ENCODE data around the gene ARL6IP5.

DNA sequence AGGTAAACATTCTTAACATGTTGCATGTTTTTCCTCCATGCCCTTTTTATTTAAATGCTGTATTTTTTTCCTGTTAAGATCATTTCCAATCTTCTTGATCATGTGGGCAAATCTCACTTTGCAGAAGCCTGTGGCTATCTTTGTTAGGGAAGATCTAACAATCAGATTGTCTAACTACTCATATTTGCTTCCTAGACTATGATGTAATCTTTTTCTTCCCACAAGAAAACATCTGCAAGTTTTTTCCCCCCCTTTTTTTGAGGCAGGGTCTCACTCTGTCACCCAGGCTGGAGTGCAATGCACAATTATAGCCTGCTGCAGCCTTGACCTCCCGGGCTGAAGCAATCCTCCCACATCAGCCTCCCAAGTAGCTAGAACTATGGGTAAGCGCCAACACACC, 52.7 kb downstream of the ARL6IP5 start:
- TF ChIP-seq, protein P1, sequence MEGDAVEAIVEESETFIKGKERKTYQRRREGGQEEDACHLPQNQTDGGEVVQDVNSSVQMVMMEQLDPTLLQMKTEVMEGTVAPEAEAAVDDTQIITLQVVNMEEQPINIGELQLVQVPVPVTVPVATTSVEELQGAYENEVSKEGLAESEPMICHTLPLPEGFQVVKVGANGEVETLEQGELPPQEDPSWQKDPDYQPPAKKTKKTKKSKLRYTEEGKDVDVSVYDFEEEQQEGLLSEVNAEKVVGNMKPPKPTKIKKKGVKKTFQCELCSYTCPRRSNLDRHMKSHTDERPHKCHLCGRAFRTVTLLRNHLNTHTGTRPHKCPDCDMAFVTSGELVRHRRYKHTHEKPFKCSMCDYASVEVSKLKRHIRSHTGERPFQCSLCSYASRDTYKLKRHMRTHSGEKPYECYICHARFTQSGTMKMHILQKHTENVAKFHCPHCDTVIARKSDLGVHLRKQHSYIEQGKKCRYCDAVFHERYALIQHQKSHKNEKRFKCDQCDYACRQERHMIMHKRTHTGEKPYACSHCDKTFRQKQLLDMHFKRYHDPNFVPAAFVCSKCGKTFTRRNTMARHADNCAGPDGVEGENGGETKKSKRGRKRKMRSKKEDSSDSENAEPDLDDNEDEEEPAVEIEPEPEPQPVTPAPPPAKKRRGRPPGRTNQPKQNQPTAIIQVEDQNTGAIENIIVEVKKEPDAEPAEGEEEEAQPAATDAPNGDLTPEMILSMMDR (IDR thresholded peaks at IDR 0.05), result no peak
- TF ChIP-seq POLR2A (IDR thresholded peaks at IDR 0.05), result no peak
